MM.1S (cell line): ENCODE measurements around the gene C16orf87.

Experiments used
- CTCF ChIP-seq: fragments of 300-600 bp; sonication (generic); IDR thresholded peaks from 2 replicates; pipeline ENCODE4 v1.5.1; 2016; ENCODE audit warnings: antibody characterized with exemption, low read length, mixed read lengths
- EZH2 ChIP-seq: fragments of 300-600 bp; sonication (generic); optimal IDR thresholded peaks from 2 replicates; pipeline ENCODE3; 2017; ENCODE audit warnings: low read depth, mild to moderate bottlenecking, antibody characterized with exemption, low read length, mixed read lengths
- EZH2phosphoT487 ChIP-seq: fragments of 300-600 bp; sonication (generic); IDR thresholded peaks from 2 replicates; pipeline ENCODE4 v1.6.1; 2018; ENCODE audit warnings: antibody characterized with exemption, low read length

GRCh38 chr16:46811682-46812081 is 19.3 kb downstream of the C16orf87 start:
- TF ChIP-seq EZH2phosphoT487, result no peak
- TF ChIP-seq CTCF, result no peak
- TF ChIP-seq EZH2, result no peak
